ENCODE results near the gene GPR137B. TPM values are rescaled to one million over a fixed set of nuclear protein-coding genes. Genes with fewer than 3 reads are reported as not detected.

The GPR137B gene
- total RNA-seq (2022; extraction: Qiagen RNA extraction) = 14.2 to 18.9 TPM (median 16.7 TPM) in 5 replicates

GRCh38 chr1:236142253-236143103, at the start of gene GPR137B:
TSS of gene GPR137B (plus strand) at chr1:236142539. CDS start at chr1:236142623, 84 bp downstream.

Other genes starting within 250 kb of the GPR137B start
- 6.1 to 10.7 TPM (median 8.8 TPM) in 5 replicates for gene NID1, start 77.4 kb upstream of the GPR137B start, total RNA-seq (2022; extraction: Qiagen RNA extraction)
- gene ERO1B, start 139.4 kb downstream of the GPR137B start, total RNA-seq (2022; extraction: Qiagen RNA extraction) = 2.7 to 3.1 TPM (median 2.9 TPM) in 5 replicates

Measured in A549 treated with dexamethasone at 1 μM for 4 hours (cell line).